Mononuclear cell (primary cell): ENCODE results near the gene TOX2. TPM values are rescaled to one million over a fixed set of nuclear protein-coding genes. Genes with fewer than 3 reads are reported as not detected.

Experiments used
- H3K27me3 ChIP-seq: 2 replicates; pipeline ENCODE4 v1.6.0; 2011; ENCODE audit warnings: low read length, control low read depth; ENCODE audit not compliant: insufficient read depth
- H3K4me1 ChIP-seq: 2 replicates; pipeline ENCODE4 v1.5.1; 2011; ENCODE audit warnings: mild to moderate bottlenecking, low read length, control low read depth; ENCODE audit not compliant: insufficient read depth
- H3K4me3 ChIP-seq: 2 replicates; pipeline ENCODE4 v1.5.1; 2011; ENCODE audit warnings: mild to moderate bottlenecking, low read length, moderate library complexity
- H3K9me3 ChIP-seq: 2 replicates; pipeline ENCODE4 v1.5.1; 2011; ENCODE audit warnings: low read depth, mild to moderate bottlenecking, control low read depth, low read length
- total RNA-seq: library from RNA; depleted of rRNA; stranded (reverse); fragments of >200 nt; gene quantifications from one replicate; pipeline ENCODE4 v1.2.3, GENCODE V29; 2012

The TOX2 gene
- total RNA-seq, 1 donor = 0.21 TPM

DNA sequence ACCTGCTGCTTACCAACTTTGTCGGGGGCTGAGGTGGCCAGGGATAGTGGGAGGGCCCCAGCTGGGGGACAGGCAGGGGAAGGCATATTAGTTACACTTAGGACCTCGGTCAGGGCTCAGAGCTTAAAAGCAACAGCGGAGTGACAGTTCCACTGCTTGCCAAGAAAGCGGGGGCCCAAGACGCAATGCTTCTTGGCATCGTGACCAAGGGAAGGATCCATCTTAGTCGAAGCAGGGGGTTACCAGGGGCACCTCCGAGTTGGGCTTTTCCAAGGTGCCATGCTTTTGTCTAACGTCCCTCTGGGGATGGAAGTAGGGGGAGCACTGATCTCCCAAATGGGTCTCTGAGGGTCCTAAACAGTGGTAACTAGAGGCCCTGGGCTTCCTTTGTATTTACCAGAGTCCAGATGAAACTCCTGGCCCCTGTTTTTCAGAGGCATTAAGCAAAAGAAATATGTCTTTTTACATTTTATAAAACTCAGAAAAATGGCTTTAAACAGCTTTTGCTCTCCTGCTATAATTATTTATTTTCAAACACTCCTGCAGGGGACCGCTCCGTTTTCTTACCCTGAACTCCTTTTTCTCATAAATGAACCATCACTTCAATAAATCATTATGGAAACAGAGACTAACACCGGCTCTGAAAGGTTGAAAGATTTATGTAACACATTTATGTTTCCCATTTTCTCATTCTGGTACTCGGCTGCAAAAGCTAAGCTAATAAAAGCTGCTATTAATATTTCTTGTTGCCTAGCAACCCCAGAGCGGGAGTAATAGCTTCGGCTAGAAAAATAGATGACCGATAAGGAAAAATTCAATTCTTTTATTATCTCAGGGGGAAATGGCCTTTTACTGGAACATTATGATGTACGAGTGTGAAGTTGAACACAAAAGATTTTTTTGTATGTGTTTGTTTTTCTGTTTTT lies 100.4 kb downstream of the TOX2 start:
- Histone ChIP-seq H3K4me3 (no peak overlapping the region), H3K4me1 (peaks cover 21% of the 10 kb centered on the region), H3K9me3 (no peaks in the 10 kb centered on the region), H3K27me3 (peaks cover 9% of the 10 kb centered on the region)

DNA sequence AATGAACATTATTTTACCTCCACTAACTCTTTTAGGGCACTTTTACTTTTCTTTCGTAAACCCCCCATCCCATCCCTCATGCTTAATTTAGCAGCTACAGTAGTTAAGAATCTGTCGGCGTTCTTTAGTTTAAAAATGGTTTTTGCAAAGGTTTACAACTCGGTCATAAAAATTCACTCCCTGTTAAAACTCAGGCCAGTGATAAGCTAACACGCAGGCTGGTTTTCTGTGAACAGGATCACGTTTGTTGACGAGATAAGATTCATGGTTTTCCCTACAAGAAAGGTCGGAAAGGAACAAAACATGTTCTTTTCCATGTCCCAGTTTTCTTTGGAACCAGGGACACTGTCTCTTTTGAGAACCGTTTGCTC lies 101.1 kb downstream of the TOX2 start:
- peaks cover 9% of the 10 kb centered on the region for H3K27me3 ChIP-seq

DNA sequence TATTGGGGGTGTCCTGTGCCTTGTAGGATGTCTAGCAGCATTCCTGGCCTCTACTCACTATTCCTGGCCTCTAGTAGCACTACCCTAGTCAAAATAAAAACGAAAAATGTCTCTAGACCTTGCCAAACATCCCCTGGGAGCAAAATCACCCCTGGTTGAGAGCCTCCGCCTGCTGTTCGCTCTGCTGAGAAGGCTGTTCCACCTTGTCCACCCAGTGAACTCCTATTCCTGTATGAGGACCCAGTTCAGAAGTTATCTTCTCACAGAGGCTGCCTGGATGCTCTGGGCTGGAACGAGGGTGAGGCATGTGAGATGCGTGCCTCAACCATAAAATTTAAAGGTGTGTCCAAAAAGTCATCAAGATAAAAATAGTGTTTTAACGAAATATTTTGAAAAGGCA lies 101.9 kb downstream of the TOX2 start:
- Histone ChIP-seq H3K4me1 (peaks cover 22% of the 10 kb centered on the region), H3K9me3 (no peaks in the 10 kb centered on the region), H3K4me3 (no peak overlapping the region), H3K27me3 (peaks cover 9% of the 10 kb centered on the region)

More for the DNA sequence above, 101.1 kb downstream of the TOX2 start:
- H3K9me3 ChIP-seq = no peaks in the 10 kb centered on the region
- H3K4me3 ChIP-seq = no peak overlapping the region
- peaks cover 28% of the 10 kb centered on the region for H3K4me1 ChIP-seq

DNA sequence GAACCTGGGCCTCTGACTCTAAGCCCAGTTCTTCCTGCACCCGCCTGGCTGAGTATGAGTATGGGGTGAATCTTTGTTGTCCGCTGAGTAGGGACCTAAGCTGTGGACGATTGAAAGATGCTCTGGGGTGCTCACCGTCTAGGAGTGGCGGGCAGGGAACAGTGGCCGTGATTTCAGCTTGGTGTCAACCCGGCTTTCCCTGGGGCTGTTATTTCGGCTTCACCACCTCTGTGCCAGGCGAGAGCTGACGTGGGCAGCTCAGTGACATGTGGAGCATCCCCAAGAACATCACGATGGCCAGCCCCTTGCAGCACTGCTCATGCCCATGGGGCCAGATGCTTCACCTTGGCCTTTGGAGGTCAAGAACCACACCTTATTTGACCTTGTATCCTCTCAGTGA lies 102.6 kb downstream of the TOX2 start:
- H3K27me3 ChIP-seq = peaks cover 9% of the 10 kb centered on the region
- no peak overlapping the region for H3K4me3 ChIP-seq
- H3K9me3 ChIP-seq = no peaks in the 10 kb centered on the region
- peaks cover 20% of the 10 kb centered on the region for H3K4me1 ChIP-seq

DNA sequence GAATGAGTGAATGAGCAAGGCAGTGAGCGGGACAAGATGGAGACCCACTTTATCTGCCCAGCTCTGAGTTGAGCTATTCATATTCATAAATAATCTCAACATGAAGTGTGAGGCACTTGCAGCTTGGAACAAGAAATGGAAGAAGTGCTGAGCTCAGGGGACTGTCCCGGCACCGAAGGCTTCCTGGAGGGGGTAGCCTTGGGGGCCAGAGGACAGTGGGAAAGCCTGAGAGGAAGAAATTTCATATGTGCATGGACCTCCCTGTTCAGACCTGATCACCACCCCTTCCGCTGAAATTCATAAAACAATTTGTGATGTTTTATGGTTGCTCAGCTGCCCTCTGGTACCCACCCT lies 103.2 kb downstream of the TOX2 start:
- peaks cover 9% of the 10 kb centered on the region for H3K27me3 ChIP-seq

DNA sequence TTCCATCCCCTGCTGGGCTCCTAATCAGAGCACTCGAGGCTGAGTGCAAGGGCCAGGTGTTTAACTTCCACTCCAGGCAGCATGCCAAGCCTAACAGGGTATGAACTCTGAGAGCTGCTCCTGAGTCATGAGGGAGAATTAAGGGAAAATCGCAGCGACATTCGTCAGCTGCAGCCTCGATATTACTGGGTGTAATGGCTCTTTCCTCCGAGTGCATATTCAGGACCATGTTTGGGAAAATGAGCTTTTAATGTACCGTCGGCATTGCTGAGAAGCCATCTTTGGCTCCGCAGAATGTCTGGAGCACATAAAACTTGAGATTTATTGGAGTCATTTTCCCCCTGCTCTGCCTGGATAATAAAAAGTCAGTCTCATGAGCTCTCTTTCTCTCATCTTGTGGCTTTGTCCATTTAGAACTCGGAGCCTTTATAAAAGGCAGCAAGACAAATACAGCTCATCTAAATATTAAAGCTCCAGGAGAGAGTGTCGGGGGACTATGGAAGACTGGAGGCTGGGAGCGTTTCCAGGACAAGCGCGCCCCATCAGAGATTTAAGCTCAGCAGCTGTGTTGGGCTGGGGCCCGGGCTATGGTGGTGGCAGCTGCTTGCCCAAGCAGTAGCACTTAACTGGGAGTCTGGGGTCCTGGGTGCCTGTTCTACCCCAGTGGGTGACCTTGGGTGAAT lies 103.7 kb downstream of the TOX2 start:
- Histone ChIP-seq H3K9me3 (no peaks in the 10 kb centered on the region), H3K4me1 (peaks cover 20% of the 10 kb centered on the region), H3K27me3 (peaks cover 9% of the 10 kb centered on the region), H3K4me3 (no peak overlapping the region)

More for the DNA sequence above, 103.2 kb downstream of the TOX2 start:
- H3K9me3 ChIP-seq = no peaks in the 10 kb centered on the region
- peaks cover 20% of the 10 kb centered on the region for H3K4me1 ChIP-seq
- no peak overlapping the region for H3K4me3 ChIP-seq

DNA sequence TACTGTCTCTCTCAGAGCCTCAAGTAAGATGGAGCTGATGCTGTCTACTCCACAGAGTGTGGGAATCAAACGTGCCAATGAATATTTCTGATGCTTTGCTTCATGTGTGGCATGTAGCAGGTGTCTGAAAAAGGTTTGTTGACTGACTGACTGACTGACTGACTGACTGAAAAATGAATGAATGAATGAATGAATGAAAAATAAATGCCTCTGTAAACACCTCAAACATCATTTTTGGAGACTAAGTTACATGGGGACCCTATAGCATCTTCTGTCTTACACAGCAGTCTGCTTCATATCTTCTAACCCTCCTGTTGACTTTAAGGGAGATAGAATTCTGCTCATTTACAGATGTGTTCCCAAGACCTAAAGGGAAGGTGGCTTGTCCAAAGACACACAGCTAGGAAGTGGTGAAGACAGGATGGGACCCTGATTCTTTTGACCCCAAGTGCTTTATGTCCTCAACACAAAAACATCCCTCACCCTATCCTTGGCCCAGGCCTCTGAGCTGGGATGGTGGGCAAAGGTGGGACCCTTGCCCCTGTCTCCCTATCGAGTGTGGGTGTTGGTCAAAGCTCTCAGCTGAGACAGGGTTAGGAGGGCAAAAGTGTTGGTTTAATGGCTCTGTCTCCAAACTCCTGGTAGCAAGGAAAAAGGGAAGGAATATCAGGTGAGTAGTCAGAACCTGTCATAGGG lies 104.4 kb downstream of the TOX2 start:
- peaks cover 20% of the 10 kb centered on the region for H3K4me1 ChIP-seq
- no peaks in the 10 kb centered on the region for H3K9me3 ChIP-seq
- peaks cover 9% of the 10 kb centered on the region for H3K27me3 ChIP-seq
- H3K4me3 ChIP-seq = no peak overlapping the region

DNA sequence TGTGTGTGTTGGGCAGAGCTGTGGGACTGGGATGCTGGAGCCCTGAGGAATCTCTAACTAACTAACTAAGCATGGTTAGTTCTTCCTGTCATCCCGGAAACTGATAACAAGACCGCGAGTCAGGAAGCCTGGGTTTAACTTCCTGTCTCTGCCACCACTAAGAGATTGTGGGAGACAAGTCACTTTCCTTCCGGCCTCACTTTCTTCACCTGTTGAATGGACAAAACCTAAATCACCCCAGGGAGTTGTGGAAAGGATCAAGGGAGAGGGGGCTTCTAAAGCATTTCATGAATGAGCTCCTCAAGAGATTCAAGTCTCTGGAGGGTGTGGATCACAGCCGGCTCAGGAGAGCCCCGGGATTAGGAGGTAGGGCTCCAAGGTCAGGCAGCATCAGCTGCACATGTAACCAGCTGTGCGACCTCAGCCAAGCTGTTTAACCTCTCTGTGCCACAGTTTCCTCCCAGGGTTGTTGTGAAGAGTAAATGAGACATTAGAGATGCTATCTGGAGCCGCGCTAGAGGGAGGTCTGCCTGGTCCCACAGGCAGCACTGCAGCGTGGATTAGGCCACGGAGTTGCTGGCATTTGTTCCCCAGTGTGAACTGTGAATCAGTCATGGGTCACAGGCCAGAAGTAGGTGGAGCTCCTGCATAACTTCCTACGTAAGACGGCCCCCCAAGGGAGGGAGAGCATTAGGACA lies 105.1 kb downstream of the TOX2 start:
- Histone ChIP-seq H3K4me3 (no peak overlapping the region), H3K27me3 (peaks cover 9% of the 10 kb centered on the region), H3K9me3 (no peaks in the 10 kb centered on the region), H3K4me1 (peaks cover 20% of the 10 kb centered on the region)

DNA sequence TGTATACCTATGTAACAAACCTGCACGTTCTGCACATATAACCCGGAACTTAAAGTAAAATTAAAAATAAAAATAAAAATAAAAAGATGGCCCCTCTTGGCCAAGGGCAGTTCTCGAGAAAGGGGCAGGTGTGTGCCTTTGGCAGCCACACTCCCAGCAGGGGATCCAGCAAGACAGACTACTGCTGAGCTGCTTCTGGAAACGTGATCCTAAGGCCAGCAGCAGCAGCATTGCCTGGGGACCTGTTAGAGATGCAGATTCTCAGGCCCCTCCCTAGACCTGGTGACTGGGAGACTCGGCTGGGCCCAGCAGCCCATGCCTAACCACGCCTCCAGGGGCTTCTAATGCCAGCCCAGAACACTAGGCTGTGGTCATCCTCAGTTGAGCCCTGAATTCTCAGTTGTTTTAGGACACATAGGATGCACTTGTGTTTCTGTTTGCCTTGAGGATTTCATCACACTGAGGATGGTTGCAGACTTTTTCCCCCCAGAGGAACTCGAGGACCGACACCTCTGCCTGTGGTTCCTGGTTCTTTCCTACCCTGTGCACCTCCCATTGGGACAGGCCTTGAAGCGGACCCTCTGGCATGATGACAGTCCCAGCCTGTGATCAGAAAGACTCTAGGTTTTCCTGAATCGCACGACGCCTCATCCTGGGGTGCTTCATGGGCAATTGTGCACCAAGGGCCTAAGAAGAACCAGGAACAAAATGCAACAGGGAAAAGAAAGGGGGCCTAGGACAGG lies 105.9 kb downstream of the TOX2 start:
- Histone ChIP-seq H3K4me1 (peaks cover 20% of the 10 kb centered on the region), H3K27me3 (peaks cover 9% of the 10 kb centered on the region), H3K4me3 (no peak overlapping the region), H3K9me3 (no peaks in the 10 kb centered on the region)

DNA sequence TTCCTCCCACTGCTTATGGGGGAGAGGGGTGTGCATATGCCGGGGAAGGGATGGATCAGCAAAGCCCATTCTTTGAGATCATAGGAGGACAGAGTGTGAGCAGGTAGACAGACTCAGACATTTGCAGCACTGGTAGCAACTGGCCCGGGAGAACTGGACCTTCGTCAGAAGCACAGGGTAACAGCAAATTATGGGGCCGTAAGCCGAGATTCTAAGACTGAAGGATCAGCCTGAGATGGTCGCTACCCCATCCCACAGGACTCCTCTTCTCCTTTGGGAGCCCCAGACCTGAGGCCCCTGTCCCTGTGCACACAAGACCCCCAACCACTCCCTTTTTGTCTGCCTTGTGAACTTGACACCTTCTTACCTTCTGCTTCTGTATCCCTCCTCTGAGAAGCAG lies 106.5 kb downstream of the TOX2 start:
- Histone ChIP-seq H3K4me3 (no peak overlapping the region), H3K27me3 (peaks cover 3% of the 10 kb centered on the region), H3K9me3 (no peaks in the 10 kb centered on the region), H3K4me1 (peaks cover 20% of the 10 kb centered on the region)

DNA sequence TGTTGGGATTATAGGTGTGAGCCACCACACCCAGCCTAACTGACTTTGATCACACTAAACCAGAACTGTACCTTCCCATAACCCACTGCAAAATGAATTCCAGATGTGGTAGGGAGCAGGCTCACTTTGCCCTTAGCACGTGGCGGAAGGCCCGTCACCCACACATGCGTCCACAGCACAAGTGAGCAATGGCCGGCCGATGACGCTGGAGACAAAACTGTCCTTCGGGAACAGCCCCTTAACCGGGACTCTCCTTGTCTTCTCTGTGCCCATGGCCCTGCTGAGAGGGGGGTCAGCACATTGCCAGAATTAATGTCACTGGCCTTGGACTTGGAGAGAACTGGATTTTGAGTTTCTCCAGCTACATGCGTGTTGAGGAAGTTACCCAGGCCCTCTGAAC lies 107.2 kb downstream of the TOX2 start:
- Histone ChIP-seq H3K4me3 (no peak overlapping the region), H3K27me3 (no peaks in the 10 kb centered on the region), H3K4me1 (peaks cover 20% of the 10 kb centered on the region), H3K9me3 (no peaks in the 10 kb centered on the region)

DNA sequence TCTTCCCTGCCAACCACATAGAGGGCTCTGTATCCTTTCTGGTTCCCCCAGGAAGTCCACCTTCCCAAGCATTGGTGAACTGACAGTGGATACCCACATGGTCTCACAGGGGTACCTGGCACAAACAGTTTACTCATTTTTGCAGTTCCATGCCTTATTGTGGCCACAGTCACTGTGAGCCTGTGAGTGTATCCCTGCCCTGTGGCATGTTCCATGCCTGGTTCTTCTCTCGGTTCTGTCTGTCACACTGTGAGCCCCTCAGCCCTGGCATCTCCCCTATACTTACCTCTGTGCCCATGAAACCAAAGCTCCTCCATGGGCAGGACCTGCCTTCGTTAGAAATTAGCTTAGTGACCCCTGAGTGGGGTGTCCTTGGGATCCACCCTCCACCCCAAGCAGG lies 107.8 kb downstream of the TOX2 start:
- Histone ChIP-seq H3K9me3 (no peaks in the 10 kb centered on the region), H3K4me1 (peaks cover 20% of the 10 kb centered on the region), H3K4me3 (no peak overlapping the region), H3K27me3 (no peaks in the 10 kb centered on the region)

DNA sequence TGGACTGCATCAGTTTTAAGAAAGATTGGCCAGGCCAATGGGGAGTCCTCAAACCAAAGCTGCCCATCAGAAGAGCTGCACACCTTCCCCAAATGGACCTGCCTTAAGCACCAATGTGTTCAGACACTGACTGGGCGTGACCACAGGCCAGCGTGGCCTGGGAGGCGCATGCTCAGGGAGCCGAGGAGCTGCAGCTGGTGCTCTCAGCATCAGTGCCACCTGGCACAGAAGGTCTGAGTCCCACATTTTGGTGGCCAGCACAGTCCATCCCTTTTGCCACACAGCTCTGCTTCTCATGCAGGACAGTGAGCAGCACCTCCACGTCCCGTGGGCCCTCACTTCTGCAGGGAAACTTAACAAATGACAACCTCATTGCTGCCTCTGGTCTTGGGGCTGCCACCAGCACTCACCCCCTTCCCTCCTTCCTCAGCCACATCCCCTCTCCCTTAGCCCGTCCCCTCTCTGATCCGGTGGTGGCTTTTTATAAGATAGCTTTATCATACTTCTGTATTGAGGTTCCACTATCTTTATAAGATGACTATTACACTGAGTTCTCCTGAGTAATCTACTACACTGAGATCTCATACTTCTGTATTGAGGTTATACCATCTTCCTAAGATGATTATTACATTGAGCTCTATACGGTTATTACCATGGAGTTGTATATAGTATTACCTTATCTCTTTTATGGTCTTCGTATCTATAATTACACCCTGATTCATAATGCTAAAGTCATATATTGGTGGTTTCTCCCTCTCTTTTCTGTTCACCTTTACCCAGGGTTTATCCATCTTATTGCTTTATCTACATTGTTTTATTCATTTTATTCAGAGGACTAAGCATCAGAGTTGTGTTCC lies 109.1 kb downstream of the TOX2 start:
- H3K27me3 ChIP-seq = no peaks in the 10 kb centered on the region
- H3K4me1 ChIP-seq = peaks cover 25% of the 10 kb centered on the region
- no peaks in the 10 kb centered on the region for H3K9me3 ChIP-seq
- no peak overlapping the region for H3K4me3 ChIP-seq
